GM19043 (cell line): ENCODE data around the gene CEP128.

Experiments
- ATAC-seq: cut with Tn5 transposase; IDR thresholded peaks from one replicate; pipeline ENCODE4 v1.9.1; 2021; ENCODE audit warnings: low read depth; ENCODE audit not compliant: unreplicated experiment

The CEP128 gene

DNA sequence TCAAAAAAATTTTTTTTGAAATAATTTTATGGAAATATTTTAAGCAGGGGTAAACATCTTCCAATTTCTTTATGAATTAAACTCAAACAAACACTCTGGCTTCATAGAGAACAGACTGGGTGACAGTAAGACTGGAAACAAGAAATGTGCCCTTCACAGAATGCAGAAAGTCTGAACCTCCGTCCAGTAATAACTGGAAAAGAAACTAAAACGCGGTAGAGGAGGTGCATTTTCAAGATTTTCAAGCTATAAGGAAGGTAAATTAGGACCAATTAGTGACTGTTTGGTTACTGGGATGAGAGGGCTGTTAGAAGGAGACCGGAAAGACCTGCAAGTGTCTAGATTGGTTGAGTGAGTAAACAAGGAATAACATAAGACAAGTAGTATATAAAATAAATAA, 245.7 kb downstream of the CEP128 start:
- ATAC-seq = no peak

DNA sequence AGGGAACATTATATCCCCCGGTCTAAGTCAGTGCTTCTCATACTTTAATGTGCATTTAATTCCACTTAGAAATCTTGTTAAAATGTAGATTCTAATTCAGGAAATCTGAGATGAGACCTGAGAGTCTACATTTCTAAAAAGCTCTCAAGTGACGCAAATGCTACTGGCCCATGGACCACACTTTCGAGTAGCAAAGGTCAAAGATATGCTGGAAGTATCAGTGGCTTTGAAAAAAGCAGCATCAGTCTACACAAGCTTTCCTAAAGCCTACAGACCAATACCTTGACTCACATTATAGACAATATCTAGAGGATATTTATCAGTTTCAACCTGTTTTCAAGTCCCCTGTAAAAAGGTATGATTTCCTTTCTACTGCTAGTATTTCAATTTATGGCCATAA, 248.6 kb downstream of the CEP128 start:
- no peak for ATAC-seq

DNA sequence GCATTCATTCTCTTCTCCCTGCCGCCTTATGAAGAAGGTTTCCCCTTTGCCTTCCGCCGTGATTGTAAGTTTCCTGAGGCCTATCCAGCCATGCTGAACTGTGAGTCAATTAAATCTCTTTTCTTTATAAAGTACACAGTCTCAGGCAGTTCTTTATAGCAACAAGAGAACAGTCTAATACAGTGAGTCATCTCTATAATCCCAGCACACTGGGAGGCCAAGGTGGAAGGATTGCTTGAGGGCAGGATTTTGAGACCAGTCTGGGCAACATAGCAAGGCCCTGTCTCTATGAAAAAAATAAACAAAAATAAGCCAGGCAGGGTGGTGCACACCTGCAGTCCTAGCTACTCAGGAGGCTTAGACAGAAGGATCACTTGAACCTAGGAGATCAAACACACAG, 259.9 kb downstream of the CEP128 start:
- no peak for ATAC-seq

DNA sequence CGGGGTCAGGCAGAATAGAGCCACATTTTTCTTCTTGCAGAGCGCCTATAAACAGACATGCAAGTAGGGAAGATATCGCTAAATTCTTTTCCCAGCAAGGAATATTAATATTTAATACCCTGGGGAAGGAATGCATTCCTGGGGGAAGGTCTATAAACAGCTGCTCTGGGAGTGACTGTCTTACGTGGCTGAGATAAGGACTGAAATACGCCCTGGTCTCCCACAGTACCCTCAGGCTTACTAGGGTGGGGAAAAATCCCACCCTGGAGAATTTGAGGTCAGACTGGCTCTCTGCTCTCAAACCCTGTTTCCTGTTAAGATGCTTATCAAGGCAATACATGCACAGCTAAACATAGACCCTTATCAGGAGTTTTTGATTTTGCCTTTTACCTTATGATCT, 262.3 kb downstream of the CEP128 start:
- ATAC-seq = no peak

DNA sequence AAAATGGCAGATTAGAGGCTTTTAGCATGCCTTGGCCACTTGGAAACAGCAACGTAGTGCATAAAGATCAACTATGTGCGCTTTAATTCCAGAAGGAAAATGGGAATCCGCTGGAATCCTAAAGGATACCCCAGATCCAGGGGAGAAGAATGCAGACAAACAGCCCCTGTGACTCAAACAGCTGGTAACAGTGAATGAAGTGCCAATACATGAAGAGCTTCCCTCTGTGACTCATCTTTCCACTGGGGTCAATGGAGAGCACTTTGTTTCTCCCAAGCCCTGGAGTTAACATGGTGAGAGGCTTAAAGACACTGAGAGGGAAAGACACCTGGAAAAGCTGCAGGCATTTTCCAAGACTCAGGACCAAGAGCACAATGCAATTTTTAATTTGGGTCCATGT, 263.1 kb downstream of the CEP128 start:
- no peak for ATAC-seq

DNA sequence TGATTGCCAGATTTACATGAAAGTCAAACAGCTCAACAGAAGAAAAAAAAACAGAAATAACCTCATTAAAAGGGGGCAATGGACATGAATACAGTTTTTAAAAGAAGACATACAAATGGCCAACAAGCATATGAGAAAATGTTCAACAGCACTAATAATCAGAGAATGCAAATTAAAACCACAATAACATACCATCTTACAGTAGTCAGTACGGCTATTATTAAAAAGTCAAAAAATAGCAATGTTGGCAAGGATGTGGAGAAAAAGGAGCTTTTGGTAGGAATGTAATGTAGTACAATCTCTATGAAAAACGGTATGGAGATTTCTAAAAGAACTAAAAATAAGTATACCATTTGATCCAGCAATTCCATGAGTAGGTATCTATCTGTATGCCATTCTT, 272.1 kb downstream of the CEP128 start:
- no peak for ATAC-seq

DNA sequence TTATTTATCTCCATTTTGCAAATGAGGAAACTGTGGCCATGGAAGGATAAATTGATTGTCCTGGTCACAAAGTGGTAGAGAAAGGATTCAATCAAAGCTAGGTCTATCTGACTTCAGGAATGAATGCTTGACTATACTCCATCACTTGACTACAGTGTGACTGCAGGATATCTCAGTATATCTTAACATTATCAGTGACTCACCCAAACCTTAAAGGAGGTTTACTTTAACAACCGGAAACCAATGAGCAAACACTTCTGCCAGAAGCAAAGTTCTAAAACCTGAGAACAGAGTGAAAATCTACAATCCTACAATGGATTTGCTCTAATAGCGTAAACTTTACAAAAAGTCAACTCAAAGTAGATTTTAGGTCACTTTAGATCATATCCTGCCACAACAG, 277.0 kb downstream of the CEP128 start:
- ATAC-seq = no peak

DNA sequence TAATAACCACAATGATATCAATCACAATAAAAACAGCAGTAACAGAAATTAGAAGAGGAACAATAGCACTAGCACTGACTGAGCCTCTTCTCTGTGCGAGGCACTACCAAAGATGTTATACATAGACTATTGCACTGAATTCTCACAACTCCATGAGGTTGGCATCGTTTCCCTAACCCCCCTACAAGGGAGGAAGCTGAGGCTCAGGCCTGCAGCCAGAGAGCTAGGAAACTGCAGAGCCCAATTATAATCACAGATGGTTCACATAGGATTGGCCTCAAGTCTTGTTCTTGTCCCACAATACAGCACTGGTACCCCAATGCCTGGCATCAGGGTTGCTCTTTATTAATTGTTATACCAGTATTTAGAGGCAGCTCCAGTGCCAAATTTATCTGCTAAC, 278.0 kb downstream of the CEP128 start:
- ATAC-seq = no peak

DNA sequence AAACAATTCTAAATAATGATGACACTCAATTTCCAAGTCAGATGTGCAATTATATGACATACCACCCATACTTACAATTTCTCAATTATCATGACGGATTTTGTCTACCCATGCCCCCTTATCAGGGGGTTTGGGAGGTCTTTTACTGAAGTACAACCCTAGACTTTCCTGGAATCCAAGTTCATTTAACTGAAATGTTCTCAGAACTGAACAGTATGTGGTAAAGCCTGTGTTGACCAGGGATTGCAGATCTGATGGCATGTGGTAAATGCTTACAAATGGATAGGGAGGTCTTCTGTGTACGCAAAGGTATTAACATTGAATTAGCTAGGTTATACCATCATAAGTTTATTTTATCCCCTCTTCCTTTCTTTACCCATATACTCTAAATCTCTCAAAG, 281.8 kb downstream of the CEP128 start:
- ATAC-seq = no peak

DNA sequence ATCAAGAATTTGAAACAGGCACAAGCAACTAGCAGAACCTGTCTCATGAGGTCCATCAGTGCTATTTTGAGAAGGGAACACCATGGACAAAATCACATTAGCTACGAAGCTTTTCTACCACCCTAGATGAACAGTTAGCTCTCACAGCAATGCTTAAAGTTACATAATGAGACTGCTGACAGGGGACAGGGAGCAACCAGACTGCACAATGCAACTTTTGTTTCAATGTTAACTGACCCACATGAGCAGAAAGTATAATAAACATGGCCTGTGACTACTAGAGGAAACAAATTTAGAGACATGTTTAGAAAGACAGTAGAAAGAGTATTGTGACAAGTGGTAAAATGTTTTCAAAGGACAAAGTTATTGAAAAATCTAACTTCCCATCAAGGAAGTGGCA, 282.8 kb downstream of the CEP128 start:
- ATAC-seq = no peak

DNA sequence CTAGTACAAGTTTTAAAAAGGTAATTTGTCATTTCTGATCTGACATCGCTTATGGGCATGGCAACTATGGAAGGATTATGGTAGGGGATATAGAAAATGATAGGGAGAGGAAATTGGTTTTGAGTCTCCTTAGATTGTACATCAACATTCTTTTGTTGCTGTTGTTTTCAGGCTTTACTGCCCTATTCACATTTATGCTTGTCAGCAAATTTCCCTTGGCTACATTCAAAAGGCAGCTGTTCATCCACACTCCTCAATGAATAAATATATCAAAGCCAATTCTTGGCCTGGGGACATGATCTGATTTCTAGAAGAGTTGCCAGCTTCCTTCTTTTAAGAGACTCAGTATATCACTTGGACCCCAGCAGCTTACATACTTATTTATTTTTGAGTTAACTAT, 283.4 kb downstream of the CEP128 start:
- ATAC-seq = no peak

DNA sequence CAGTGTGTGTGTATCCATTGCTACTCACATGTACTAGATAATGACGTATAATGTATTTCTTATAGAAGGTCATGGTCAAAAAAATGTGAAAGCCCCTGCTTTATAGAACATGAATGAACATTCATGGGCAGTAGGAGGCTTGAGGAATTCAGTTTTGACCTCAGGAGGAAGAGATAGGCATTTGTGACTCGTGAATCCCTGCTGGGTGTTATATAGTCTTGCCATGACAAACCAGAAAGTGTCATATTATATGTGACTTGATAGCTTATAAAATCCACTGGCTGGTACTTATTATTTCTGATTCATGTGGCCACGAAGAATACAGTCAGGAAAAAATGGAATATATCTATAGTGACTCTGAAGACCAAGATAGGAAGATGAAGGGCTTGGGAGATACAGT, 287.6 kb downstream of the CEP128 start:
- ATAC-seq = no peak

DNA sequence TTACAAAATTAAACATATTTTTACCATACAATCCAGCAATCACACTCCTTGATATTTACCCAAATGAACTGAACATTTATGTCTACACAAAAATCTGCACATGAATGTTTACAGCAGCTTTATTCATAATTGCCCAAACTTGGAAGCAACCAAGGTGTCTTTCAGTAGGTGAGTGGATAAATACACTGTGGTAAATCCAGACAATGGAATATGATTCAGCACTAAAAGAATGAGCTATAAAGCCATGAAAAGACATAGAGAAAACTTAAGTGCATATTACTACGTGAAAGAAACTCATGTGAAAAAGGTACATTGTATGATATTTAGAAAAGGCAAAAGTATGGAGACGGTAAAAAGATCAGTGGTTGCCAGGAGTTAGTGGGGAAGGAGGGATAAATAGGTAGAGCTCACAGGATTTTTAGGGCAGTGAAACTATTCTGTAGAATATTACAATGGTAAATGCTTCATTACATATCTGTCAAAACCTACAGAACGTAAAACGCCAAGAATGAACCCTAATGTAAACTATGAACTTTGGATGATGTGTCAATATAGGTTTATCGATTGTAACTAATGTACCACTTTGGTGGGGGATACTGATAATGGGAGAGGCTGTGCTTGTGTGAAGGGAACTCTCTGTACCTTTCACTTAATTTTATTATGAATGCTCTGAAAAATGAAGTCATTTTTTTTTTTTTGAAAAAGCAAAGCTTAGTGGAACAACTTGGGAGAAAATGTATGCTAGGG, 295.7 kb downstream of the CEP128 start:
- no peak for ATAC-seq

DNA sequence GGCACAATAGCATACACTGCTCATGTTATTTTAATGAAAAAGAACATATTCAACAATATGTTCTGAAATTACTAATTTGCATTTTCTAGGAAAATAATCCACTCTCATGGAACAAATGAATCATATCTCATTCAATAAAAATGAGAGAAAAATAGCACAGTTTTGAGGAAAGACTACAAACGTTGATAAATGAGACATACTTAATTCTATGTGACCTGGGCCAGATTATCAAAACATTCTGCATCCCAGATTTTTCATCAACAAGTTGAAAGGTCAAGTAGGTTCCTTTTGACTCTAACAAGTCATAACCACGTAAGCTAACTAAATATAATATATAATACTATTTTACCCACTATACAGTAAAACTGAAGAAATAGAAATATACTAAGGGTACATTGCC, 296.7 kb downstream of the CEP128 start:
- no peak for ATAC-seq

DNA sequence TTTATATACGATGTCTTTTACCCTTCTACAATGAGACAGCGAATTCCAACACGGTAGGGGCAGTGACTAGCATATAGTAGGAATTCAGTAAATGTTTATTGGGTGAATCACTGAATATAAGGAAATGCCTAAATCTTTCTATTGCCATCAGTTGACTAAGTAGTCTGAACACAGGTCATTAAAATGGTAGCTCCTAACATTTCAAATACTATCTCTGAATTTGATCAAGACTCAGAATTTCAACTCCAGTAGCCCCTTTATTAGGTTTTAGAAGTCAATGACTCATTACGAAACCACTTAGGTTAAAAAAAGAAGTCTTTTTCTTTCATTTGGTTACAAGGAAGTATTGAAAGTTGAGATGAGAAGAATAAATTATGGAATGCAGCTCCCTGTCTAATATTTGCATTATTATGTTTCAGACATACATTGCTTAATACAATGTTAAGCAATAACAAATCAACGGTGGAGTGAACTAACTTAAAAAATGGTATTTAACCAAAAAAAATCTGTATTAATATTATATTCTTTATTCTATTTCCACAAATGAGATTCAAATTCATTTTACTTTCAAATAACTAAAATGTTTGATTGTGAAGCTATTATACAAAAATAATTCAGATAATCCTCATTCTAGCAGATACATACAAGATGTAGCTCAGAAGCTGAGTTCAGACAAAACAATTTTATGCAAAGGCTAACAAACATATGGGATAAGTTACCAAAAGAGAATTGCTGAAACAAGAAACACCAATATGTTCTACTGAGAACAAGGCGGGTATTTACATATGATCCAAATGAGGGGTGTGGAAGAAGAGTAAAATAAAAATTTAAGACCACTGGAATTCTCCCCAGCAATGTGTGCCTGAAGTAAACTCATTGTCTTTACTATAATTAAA, 302.7 kb downstream of the CEP128 start:
- ATAC-seq = no peak

DNA sequence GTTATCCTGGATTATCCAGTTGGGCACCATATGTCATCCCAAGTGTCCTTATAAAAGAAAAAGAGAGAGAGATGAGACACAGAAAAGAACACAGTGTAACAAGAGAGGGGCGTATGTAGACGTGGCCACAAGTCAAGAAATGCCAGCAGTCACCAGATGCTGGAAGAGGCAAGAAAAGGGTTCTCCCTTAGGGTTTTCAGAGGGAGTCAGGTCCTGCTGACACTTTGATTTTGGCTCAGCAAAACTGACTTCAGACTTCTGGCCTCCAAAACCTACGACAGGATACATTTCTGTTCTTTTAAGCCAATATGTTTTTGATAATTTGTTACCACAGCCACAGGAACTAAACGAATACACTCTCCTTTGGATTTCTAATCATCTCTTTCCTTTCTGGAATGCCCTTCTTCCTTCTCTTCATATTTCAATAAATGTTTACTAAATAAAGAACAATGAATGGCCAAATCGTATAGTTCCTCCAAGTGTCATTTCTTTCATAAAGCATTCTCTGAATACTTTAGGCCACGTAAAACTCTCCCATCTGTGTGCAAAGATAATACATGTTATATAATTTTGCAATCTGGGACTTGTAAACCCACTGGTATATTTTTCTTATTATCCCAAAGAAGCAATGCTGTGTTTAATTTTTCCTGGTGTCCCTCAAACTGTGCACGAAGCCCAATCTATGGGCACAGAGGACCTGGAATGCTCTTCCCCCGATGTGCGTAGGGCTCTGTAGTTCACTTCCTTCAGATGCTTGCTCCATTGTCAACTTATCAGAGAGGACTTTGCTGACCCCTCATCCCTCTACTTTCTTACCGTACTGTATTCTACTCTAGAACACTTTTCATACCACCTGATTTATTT, 303.6 kb downstream of the CEP128 start:
- no peak for ATAC-seq

DNA sequence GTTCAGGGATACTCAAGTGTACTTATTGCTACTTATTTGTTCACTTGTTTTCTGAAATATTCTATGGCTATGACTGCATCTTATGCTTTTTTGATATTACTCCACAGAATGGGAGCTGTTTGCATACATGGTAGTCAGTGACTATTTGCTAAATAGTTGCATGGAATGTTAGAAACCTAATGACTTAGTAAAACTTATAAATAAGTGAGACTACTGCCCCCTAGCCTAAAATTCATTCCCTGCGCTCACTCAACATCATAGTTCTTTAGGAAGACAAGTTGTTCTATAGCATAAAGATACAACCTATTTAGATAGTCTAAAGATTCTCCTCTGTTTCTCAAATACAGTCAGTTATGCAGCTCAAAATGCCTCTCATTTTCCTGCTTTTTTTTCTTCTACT, 305.5 kb downstream of the CEP128 start:
- ATAC-seq = no peak

DNA sequence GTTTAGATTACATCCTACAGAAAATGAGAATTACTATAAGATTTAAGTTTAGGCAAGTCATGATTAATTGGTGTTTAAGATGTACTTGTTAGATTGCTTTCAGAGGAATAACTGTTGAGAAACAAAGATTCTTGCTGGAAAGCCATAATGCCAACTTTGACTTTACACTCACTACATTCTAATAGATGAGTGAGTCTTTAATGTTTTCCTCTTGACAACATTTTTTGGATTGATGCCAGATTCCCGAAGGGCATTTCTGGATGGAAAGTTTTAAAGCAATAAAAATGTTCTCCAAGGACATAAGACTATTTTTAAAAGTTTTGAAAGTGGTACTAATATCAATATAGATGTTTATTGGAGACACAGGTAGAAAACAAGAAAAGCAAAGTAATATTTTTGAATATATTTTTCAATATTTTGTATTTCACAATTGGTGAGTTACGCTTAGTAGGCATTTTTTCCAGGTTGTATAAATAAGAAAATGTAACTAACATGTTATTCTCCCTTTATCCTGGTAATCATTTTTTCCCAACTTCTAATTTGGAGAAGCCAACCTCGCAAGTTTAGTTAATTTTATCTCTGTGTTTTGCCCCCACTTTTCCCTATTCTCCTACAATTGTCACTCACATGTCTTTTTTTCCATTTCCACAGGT, 307.3 kb downstream of the CEP128 start:
- ATAC-seq = no peak

DNA sequence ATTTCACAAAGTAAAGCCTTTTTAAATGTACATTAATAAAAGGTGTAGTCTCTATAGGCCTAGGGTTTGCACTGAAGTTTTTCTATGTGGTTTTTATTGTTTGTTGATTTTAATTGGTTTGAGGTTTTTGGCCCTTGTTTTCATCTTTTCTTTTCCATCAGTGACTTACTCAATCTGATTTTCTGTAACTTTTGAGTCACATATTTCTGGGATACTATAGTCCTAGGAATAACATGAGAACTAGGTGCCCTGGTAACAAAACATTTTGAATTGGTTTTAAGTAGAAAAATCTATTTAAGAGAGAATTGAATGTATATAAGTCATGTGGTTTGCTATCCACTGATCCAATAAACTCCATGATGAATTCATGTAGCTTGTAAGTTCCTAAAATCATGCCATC, 311.9 kb downstream of the CEP128 start:
- no peak for ATAC-seq

DNA sequence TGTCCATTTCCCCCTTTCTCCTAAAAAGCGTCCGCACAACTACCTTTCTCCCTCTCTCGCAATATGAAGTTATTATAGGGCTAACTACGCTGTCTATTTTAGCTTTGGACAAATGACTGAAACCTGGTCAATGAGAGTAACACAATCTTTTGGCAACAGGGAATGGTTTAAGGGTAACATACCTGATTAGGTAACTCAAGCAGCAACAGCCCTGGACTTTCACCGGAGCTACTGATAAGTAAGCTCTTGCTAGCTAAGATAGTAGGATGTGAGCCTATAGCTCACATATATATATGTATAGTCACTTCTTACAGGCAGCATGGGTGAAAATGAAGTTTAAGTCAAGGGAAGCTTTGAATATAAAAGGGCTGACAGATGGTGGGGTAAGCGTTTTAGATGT, 313.0 kb downstream of the CEP128 start:
- no peak for ATAC-seq

DNA sequence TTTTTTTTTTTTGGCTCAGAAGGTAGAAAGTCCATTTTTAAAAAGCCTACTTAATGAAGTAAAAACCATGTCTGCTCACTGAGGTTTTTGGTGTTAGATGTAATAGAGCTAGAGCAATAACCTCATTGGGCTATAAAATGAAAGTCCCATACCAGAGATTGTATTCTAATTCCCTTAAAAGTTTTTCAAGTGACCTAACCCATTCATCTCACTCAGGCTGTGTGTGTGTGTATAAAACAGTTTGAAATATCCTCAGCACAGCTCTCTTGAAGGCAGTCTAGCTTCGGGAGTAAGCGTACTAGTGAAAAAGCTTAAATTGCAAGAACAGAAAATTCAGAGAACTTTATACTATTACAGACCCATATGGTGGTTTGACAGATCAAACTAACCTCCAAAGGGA, 313.8 kb downstream of the CEP128 start:
- no peak for ATAC-seq
